Astrocyte of the spinal cord (primary cell): ENCODE data around the gene KLHL22.
A peak's percentile ranks its signal among the peaks of the same experiment; 100 is the strongest.
"Not testable (repeated sequence)": the region's sequence is repeated elsewhere in the genome, so short reads cannot be mapped to it uniquely, and the experiment has no call there.

Source experiments
- DNase-seq: peaks from one replicate; pipeline ENCODE4 v3.0.0; 2011; ENCODE audit warnings: low read depth, low spot score
- H3K4me3 ChIP-seq: 2 replicates; pipeline ENCODE4 v1.5.1; 2011; ENCODE audit warnings: low read depth, mild to moderate bottlenecking, low read length, moderate library complexity
- in situ Hi-C: cut with HindIII; loops from 2 replicates; pipeline ENCODE4 v1.10.0; 2017; ENCODE audit warnings: low sequenced_read_pairs
- TF ChIP-seq, protein P1 (sequence below): IDR thresholded peaks from 2 replicates; pipeline ENCODE4 v1.5.1; 2012; ENCODE audit warnings: low read depth, mild to moderate bottlenecking, low read length, inconsistent platforms

Gene KLHL22

DNA sequence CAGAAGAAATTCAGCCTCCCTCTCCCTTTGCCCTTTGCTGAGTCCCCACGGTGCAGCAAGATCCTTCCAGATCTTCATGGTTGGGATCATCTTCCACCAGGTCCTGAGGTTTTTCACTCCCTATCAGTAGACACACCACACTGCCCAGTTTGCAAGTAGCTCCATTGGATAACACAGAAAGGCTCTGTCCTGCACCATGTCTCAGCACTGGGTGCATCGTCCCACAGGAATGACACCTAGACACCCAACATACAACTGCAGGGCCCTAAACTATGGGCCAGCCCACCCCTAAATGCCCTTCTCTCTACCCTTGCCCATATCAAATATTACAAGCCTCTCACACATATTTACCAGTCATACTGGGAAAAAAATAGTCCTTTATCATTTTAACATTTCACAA is 9.4 kb downstream of the KLHL22 start:
- in situ Hi-C loops: no loop called here
- no peak for DNase-seq

DNA sequence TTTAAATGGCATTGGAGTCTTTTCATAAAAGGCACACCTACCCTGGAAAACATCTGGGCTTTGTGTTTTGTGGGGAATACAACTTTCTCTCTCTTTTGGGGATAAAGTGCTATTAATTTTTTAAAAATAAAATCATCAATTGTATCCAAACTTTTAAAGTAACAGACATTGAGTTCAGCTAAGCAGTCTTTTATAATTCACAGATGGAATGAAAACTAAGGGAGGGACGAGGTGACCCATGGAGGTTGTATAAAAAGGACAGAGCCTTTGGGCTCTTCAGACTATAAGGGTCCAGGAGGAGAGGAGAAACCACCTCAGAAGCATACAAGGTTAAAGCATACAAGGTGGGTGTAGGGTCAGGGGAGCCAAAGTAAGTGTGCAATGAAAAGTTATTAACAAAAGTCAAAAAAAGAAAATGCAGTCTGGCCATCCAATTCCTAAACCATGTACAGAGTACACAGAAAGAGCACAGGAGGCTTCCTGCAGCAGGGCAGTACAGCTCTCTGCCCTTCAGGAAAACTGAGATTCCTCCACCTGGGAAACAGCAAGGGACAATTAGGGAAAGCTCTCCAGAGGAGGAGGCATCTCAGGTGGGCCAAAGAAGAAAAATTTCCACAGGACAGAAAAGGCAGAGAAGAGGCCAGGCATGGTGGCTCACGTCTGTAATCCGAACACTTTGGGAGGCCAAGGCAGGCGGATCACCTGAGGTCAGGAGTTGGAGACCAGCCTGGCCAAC is 10.5 kb downstream of the KLHL22 start:
- in situ Hi-C loops: no loop called here

More for the DNA sequence above, 9.4 kb downstream of the KLHL22 start:
- H3K4me3 ChIP-seq: no peak overlapping the region
- TF ChIP-seq, protein P1, sequence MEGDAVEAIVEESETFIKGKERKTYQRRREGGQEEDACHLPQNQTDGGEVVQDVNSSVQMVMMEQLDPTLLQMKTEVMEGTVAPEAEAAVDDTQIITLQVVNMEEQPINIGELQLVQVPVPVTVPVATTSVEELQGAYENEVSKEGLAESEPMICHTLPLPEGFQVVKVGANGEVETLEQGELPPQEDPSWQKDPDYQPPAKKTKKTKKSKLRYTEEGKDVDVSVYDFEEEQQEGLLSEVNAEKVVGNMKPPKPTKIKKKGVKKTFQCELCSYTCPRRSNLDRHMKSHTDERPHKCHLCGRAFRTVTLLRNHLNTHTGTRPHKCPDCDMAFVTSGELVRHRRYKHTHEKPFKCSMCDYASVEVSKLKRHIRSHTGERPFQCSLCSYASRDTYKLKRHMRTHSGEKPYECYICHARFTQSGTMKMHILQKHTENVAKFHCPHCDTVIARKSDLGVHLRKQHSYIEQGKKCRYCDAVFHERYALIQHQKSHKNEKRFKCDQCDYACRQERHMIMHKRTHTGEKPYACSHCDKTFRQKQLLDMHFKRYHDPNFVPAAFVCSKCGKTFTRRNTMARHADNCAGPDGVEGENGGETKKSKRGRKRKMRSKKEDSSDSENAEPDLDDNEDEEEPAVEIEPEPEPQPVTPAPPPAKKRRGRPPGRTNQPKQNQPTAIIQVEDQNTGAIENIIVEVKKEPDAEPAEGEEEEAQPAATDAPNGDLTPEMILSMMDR: no peak

DNA sequence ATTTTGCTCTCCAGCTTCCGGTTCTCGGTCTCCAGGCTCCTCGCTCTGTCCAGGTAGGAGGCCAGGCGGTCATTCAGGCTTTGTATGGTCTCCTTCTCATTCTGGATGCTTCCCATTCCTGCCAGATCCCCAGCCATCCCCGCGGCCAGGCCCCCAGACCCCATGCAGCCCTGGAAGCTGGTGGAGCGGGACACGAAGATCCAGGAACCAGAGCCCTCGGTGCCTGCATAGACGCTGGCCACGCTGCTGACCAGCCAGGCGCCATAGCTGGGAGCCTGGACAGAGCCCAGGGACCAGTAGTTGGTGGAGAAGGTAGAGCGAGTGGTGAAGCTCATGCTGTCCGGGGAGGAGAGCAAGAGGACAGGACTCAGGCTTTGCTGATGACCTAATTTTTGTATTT is 11.8 kb downstream of the KLHL22 start:
- in situ Hi-C loops: no loop called here
- TF ChIP-seq, protein P1: no peak
- no peak for DNase-seq
- H3K4me3 ChIP-seq: no peak overlapping the region

More for the DNA sequence above, 10.5 kb downstream of the KLHL22 start:
- TF ChIP-seq, protein P1: no peak
- DNase-seq: no peak
- H3K4me3 ChIP-seq: no peak overlapping the region

DNA sequence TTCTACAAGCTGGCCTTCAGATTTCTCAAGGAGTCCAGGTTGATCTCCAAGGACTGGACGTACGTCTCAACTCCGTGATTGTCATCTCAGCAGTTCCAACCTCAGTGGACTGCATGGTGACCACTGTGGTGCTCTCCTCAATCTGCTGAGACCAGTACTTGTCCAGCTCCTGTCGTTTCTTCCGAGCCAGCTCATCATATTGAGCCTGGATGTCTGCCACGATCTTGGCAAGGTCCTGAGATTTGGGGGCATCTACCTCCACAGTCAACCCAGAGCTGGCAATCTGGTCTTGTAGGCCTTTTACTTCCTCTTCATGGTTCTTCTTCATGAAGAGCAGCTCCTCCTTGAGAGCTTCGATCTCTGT is 12.5 kb downstream of the KLHL22 start:
- H3K4me3 ChIP-seq, DNase-seq, in situ Hi-C loops: not testable (repeated sequence)

DNA sequence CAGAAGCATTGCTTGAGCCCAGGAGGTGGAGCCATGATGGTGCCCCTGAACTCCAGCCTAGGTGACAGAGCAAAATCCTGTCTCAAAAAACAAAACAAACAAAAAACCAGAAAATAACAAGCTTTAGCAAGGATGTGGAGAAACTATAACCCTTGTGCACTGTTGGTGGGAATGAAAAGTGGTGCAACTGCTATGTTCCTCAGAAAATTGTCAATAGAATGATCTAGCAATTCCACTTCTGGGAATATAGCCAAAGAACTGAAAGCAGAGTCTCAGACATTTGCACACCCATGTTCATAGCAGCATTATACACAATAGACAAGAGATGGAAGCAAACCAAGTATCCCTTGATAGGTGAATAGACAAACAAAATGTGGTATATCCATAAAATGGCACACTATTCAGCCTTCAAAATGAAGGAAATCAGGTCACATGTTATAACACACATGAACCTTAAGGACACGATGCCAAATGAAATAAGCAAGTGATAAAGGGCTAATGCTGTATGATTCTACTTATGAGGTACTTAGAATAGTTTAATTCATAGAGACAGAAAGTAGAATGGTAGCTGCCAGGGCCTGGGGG is 15.9 kb downstream of the KLHL22 start:
- in situ Hi-C loops: no loop called here
- DNase-seq: peak; percentile 6

DNA sequence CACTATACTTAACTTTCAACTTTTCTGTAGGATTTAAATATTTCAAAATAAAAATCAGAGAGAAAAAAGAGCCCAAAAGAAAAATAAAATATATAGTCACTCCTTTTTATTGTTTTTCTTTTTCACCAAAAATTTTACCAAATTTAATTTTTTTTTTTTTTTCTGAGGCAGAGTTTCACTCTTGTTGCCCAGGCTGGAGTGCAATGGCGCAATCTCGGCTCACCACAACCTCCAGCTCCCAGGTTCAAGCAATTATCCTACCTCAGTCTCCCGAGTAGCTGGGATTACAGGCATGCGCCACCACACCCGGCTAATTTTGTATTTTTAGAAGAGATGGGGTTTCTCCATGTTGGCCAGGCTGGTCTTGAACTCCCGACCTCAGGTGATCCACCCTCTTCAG is 17.5 kb downstream of the KLHL22 start:
- DNase-seq, in situ Hi-C loops, H3K4me3 ChIP-seq: not testable (repeated sequence)

More for the DNA sequence above, 15.9 kb downstream of the KLHL22 start:
- TF ChIP-seq, protein P1: no peak
- H3K4me3 ChIP-seq: no peak overlapping the region

DNA sequence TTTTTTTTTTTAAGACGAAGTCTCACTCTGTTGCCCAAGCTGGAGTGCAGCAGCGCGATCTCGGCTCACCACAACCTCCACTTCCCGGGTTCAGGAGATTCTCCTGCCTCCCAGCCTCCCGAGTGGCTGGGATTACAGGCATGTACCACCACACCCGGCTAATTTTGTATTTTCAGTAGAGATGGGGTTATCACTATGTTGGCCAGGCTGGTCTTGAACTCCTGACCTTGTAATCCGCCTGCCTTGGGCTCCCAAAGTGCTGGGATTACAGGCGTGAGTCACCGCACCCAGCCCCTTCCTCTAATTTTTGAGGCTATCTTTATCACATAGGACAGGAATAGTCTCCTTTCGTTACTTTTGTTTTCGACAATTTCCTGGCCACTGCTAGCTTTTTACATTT is 20.0 kb downstream of the KLHL22 start:
- DNase-seq, in situ Hi-C loops, H3K4me3 ChIP-seq: not testable (repeated sequence)

DNA sequence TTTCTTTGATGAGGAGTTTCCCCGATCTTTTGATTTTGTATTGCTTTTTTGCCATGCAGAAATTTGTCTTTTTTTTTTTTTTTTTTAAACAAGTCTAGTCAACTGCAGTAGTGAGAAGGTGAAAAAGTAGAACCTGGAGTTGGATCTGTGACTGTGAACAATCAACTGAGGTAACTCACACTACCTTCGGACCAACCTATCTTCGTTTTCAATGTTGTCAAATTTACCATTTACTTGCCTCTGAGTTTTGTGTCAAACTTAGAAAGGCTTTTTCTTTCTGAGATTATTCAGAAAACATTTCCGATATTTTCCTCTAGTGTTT is 20.5 kb downstream of the KLHL22 start:
- in situ Hi-C loops: no loop called here
- DNase-seq: no peak
- TF ChIP-seq, protein P1: no peak
- H3K4me3 ChIP-seq: no peak overlapping the region
